NCI-H2171 (cell line): Measurements from ENCODE around the gene LZTR1.
"Not testable (repeated sequence)": the region's sequence is repeated elsewhere in the genome, so short reads cannot be mapped to it uniquely, and the experiment has no call there.

Experiments used
- DNase-seq: peaks from one replicate; lab custom pipeline; 2025; lab: John Stamatoyannopoulos, UW

LZTR1 gene

GRCh38 chr22:20965888-20966855, 15.9 kb upstream of the LZTR1 start:
- no peak for DNase-seq

GRCh38 chr22:20966883-20967696, 15.0 kb upstream of the LZTR1 start, which contains the start of gene AIFM3:
Gene AIFM3 (plus strand): TSS chr22:20967255. CDS start chr22:20967945, 690 bp downstream.
- DNase-seq = no peak

- DNase-seq = no peak
These were observed 14.3 kb upstream of the LZTR1 start for GRCh38 chr22:20967697-20968211.

GRCh38 chr22:20968281-20968977, 13.7 kb upstream of the LZTR1 start:
- DNase-seq = no peak

GRCh38 chr22:20970939-20971657, 11.0 kb upstream of the LZTR1 start:
- no peak for DNase-seq

- DNase-seq = not testable (repeated sequence)
These were observed 9.9 kb upstream of the LZTR1 start for GRCh38 chr22:20972014-20972694.

GRCh38 chr22:20972933-20973577, 9.0 kb upstream of the LZTR1 start:
- no peak for DNase-seq

- DNase-seq = no peak
These were observed 8.3 kb upstream of the LZTR1 start for GRCh38 chr22:20973634-20974286.

GRCh38 chr22:20974336-20974955, 7.7 kb upstream of the LZTR1 start:
- DNase-seq = no peak

- DNase-seq = no peak
These were observed 6.4 kb upstream of the LZTR1 start for GRCh38 chr22:20975541-20976290.

GRCh38 chr22:20976291-20976877, 5.7 kb upstream of the LZTR1 start:
- no peak for DNase-seq

- no peak for DNase-seq
These were observed 5.1 kb upstream of the LZTR1 start for GRCh38 chr22:20977019-20977418.

GRCh38 chr22:20977516-20978170, 4.5 kb upstream of the LZTR1 start:
- DNase-seq = no peak

- DNase-seq = no peak
These were observed 3.7 kb upstream of the LZTR1 start for GRCh38 chr22:20978419-20978818.

- no peak for DNase-seq
These were observed 2.8 kb upstream of the LZTR1 start for GRCh38 chr22:20979243-20979809.

GRCh38 chr22:20979940-20980453, 2.1 kb upstream of the LZTR1 start:
- no peak for DNase-seq

- DNase-seq = no peak
These were observed 1.6 kb upstream of the LZTR1 start for GRCh38 chr22:20980523-20980922.
